Measurements from ENCODE around the gene TXNDC9. TPM values are rescaled to one million over a fixed set of nuclear protein-coding genes. Genes with fewer than 3 reads are reported as not detected.
"Not testable (repeated sequence)": the region's sequence is repeated elsewhere in the genome, so short reads cannot be mapped to it uniquely, and the experiment has no call there.

The TXNDC9 gene
- total and polyA plus RNA-seq, 8 donors, result 10.7 to 73.2 (median 27.0) TPM

DNA sequence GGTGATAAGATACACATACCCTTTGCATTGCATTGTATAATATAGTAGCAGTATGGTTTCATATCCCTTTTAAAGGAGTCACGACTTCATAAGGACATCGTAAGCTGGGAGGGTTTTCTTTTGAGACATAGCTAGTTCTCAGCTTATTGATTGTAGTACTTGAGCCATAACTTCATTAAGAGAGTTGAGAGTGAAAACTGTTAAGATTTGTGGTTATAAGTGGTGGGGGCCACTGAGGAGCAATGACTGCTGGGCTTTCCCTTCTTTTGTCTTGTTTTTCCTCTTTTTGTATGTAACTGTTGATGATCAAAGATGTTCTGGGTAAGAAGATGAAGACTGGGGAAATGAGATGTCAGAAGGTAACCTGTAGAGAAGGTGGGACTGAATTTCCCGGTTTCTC, 12.0 kb upstream of the TXNDC9 start:
- Histone ChIP-seq H3K4me1 (peaks cover 0 to 33% (median 9%) of the 10 kb centered on the region in 4 donors), H3K36me3 (no peaks in the 10 kb centered on the region), H3K9me3 (no peaks in the 10 kb centered on the region), H3K4me3 (no peak overlapping the region), H3K27me3 (no peaks in the 10 kb centered on the region), H3K27ac (no peak overlapping the region)
- intact Hi-C loops (cut with DNase I; ENCODE audit: low total_unique reads), result no loop called here
- no peak for DNase-seq
- TF ChIP-seq, protein P1, sequence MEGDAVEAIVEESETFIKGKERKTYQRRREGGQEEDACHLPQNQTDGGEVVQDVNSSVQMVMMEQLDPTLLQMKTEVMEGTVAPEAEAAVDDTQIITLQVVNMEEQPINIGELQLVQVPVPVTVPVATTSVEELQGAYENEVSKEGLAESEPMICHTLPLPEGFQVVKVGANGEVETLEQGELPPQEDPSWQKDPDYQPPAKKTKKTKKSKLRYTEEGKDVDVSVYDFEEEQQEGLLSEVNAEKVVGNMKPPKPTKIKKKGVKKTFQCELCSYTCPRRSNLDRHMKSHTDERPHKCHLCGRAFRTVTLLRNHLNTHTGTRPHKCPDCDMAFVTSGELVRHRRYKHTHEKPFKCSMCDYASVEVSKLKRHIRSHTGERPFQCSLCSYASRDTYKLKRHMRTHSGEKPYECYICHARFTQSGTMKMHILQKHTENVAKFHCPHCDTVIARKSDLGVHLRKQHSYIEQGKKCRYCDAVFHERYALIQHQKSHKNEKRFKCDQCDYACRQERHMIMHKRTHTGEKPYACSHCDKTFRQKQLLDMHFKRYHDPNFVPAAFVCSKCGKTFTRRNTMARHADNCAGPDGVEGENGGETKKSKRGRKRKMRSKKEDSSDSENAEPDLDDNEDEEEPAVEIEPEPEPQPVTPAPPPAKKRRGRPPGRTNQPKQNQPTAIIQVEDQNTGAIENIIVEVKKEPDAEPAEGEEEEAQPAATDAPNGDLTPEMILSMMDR (IDR thresholded peaks at IDR 0.05), result no peak
- TF ChIP-seq POLR2AphosphoS5 (IDR thresholded peaks at IDR 0.05) (no peak), EP300 (IDR thresholded peaks at IDR 0.05) (no peak), POLR2A (IDR thresholded peaks at IDR 0.05) (no peak)
- 70 to 91% (median 78%) methylated on average over 3 of the region's 3 CpGs for WGBS, 5 donors

DNA sequence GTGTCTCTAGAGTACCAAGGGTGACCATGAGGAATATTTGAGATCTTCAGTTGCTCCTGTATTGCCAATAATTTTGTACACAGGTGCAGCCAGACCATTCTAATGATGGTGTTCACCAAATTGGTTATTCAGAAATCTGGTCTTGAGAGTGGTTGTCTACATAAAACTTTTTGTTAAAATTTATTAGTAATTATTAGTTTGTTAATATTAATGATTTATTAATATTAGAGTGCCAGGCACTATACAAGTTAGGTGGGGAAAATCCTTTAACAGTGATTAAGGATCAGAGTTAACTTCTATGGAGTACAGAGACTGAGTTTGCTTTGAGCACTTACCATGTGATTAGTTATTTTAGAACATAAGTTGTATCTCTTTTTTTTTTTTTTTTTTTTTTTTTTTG, 10.1 kb upstream of the TXNDC9 start:
- DNase-seq, result no peak
- H3K36me3 ChIP-seq, result no peaks in the 10 kb centered on the region
- intact Hi-C loops (cut with DNase I; ENCODE audit: low total_unique reads), result no loop called here
- H3K4me1 ChIP-seq, result peaks cover 0 to 36% (median 9%) of the 10 kb centered on the region in 4 donors
- no peak overlapping the region for H3K4me3 ChIP-seq
- H3K9me3 ChIP-seq, result no peaks in the 10 kb centered on the region
- H3K27me3 ChIP-seq, result no peaks in the 10 kb centered on the region
- H3K27ac ChIP-seq, result no peak overlapping the region
- TF ChIP-seq, protein P1 (IDR thresholded peaks at IDR 0.05), result no peak
- TF ChIP-seq EP300 (IDR thresholded peaks at IDR 0.05), result no peak

DNA sequence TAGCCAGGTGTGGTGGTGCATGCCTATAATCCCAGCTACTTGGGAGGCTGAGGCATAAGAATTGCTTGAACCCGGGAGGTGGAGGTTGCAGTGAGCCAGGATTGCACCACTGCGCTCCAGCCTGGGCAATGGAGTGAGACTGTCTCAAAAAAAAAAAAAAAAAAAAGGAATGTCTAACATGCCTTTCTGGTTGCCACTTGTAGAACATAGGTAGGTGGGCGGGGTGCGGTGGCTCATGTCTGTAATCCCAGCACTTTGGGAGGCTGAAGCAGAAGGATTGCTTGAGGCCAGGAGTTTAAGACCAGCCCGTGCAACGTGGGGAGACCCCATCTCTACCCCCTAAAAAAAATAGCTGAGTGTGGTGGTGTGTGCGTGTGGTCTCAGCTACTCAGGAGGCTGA, 9.3 kb upstream of the TXNDC9 start:
- H3K4me3 ChIP-seq; H3K36me3 ChIP-seq; DNase-seq; intact Hi-C loops (cut with DNase I; ENCODE audit: low total_unique reads); H3K27me3 ChIP-seq; H3K27ac ChIP-seq; H3K9me3 ChIP-seq: not testable (repeated sequence)
- peaks cover 2 to 42% (median 13%) of the 10 kb centered on the region in 4 donors for H3K4me1 ChIP-seq
- 96 to 100% (median 97%) methylated on average over 7 of the region's 7 CpGs for WGBS, 5 donors

DNA sequence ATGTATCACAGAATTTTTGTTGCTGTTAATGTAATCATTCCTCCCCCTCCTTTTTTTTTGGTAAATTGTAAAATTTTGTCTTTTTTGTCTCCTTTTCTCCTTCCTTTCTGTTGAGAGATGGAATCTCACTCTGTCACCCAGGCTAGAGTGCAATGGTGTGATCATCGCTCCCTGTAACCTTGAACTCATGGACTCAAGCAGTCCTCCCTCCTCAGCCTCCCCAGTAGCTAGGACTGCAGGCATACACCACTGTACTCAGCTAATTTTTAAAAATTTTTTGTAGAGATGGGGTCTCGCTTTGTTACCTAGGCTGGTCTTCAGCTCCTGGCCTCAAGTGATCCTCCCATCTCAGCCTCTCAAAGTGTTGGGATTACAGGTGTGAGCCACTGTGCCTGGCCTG, 6.4 kb upstream of the TXNDC9 start:
- Histone ChIP-seq H3K4me3 (no peak overlapping the region), H3K27me3 (no peaks in the 10 kb centered on the region), H3K27ac (no peak overlapping the region), H3K4me1 (peaks cover 0 to 37% (median 28%) of the 10 kb centered on the region in 4 donors), H3K9me3 (no peaks in the 10 kb centered on the region), H3K36me3 (no peaks in the 10 kb centered on the region)
- WGBS, 5 donors, result 96 to 100% (median 97%) methylated on average over 2 of the region's 2 CpGs
- intact Hi-C loops (cut with DNase I; ENCODE audit: low total_unique reads), result no loop called here
- DNase-seq, result no peak
- TF ChIP-seq POLR2AphosphoS5 (IDR thresholded peaks at IDR 0.05) (no peak), EP300 (IDR thresholded peaks at IDR 0.05) (no peak), POLR2A (IDR thresholded peaks at IDR 0.05) (no peak)
- TF ChIP-seq, protein P1 (IDR thresholded peaks at IDR 0.05), result no peak

DNA sequence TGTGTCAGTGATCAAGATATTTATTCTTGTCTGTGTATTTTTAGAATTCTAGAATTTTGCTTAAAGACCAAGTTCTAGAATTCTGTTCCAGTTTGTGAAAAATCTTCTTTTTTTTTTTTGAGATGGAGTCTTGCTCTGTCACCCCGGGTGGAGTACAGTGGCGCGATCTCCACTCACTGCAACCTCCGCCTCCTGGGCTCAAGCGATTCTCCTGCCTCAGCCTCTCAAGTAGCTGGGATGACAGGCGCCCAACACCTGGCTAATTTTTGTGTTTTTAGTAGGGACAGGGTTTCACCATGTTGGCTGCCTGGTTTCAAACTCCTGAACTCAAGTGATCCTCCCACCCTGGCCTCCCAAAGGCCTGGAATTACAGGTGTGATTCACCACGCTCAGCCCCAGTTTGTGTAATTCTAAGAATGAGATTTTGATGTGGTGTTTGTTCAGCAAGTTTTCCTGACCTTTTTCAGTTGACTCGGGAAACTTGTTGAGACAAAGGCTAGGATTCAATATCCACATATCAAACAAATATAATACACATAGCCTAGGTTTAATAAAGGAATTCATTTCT, 4.6 kb upstream of the TXNDC9 start:
- H3K27me3 ChIP-seq, result no peaks in the 10 kb centered on the region
- TF ChIP-seq POLR2AphosphoS5 (IDR thresholded peaks at IDR 0.05) (no peak), POLR2A (IDR thresholded peaks at IDR 0.05) (no peak), EP300 (IDR thresholded peaks at IDR 0.05) (no peak)
- TF ChIP-seq, protein P1 (IDR thresholded peaks at IDR 0.05), result no peak
- H3K9me3 ChIP-seq, result no peaks in the 10 kb centered on the region
- no peak for DNase-seq
- H3K27ac ChIP-seq, result no peak overlapping the region
- H3K4me1 ChIP-seq, result peaks cover 0 to 37% (median 28%) of the 10 kb centered on the region in 4 donors
- H3K36me3 ChIP-seq, result no peaks in the 10 kb centered on the region
- intact Hi-C loops (cut with DNase I; ENCODE audit: low total_unique reads), result no loop called here
- WGBS, 5 donors, result 76 to 84% (median 82%) methylated on average over 8 of the region's 8 CpGs
- H3K4me3 ChIP-seq, result no peak overlapping the region
